NB4 (cell line): Measurements from ENCODE around the gene DNAJC8.

Experiments
- DNase-seq: peaks from one replicate; pipeline ENCODE4 v3.0.0; 2010; ENCODE audit warnings: low read depth
- H3K4me3 ChIP-seq: one replicate; pipeline ENCODE4 v1.5.1; 2011; ENCODE audit warnings: mild to moderate bottlenecking, low read depth, low read length, moderate library complexity
- MYC ChIP-seq: IDR thresholded peaks from 2 replicates; pipeline ENCODE4 v1.6.1; 2011; ENCODE audit warnings: low read depth, low read length
- POLR2A ChIP-seq: IDR thresholded peaks from 2 replicates; pipeline ENCODE4 v1.6.1; 2011; ENCODE audit warnings: mild to moderate bottlenecking; ENCODE audit not compliant: insufficient read length; ENCODE audit errors: extremely low read depth
- TF ChIP-seq, protein P1 (sequence below): IDR thresholded peaks from 2 replicates; pipeline ENCODE4 v1.6.1; 2011; ENCODE audit warnings: low read depth, low read length
- TF ChIP-seq, protein P2 (sequence below): IDR thresholded peaks from one replicate; pipeline ENCODE4 v1.5.1; 2012; ENCODE audit warnings: low read depth, low read length

DNAJC8 gene

DNA sequence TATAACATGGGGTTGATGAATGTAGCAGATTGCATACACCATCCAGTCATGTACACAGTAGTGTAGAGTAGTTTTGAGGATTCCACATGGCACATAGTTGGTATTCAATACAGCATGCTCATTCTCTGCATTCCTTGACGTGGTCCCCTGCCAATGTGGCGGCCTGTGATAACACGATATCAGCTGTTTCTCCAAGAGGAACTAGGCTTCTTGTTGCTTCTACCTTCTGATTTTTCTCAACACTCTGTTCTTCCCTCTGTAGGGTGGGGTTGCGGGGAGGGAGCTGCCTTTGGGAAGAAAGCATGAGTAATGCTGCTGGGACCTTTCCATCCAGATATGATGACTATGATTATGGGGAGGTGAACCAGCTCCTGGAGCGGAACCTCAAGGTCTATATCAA lies 45.9 kb upstream of the DNAJC8 start:
- TF ChIP-seq POLR2A (no peak), MYC (no peak)
- TF ChIP-seq, protein P1, sequence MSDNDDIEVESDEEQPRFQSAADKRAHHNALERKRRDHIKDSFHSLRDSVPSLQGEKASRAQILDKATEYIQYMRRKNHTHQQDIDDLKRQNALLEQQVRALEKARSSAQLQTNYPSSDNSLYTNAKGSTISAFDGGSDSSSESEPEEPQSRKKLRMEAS: no peak
- TF ChIP-seq, protein P2, sequence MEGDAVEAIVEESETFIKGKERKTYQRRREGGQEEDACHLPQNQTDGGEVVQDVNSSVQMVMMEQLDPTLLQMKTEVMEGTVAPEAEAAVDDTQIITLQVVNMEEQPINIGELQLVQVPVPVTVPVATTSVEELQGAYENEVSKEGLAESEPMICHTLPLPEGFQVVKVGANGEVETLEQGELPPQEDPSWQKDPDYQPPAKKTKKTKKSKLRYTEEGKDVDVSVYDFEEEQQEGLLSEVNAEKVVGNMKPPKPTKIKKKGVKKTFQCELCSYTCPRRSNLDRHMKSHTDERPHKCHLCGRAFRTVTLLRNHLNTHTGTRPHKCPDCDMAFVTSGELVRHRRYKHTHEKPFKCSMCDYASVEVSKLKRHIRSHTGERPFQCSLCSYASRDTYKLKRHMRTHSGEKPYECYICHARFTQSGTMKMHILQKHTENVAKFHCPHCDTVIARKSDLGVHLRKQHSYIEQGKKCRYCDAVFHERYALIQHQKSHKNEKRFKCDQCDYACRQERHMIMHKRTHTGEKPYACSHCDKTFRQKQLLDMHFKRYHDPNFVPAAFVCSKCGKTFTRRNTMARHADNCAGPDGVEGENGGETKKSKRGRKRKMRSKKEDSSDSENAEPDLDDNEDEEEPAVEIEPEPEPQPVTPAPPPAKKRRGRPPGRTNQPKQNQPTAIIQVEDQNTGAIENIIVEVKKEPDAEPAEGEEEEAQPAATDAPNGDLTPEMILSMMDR: no peak
- DNase-seq: no peak
- no peak overlapping the region for H3K4me3 ChIP-seq

DNA sequence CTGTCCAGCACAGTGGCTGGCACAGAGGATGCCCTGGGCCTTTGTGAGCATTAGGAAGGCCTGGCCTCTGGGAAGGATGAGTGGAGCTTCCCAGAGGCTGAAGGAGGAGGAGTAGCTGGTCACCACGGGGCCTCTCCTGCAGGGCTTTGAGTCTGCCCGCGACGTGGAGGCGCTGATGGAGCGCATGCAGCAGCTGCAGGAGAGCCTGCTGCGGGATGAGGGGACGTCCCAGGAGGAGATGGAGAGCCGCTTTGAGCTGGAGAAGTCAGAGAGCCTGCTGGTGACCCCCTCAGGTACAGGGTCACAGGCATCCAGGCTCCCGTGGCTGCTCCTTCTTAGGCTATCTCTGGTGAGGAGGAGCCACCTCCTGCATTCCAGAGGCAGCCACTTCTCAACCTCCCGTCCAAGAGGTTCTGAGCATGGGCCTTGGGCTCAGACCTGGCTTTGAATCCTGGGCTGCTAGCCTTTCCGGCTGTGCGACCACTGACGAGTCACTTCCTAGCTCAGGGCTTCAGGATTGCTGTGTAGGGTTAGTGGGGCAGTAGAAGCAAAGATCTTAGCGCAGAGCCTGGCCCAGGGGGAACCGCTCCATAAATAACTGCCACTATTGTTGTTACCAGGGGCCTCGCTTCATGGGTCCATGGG lies 40.5 kb upstream of the DNAJC8 start:
- no peak overlapping the region for H3K4me3 ChIP-seq
- DNase-seq: no peak
- TF ChIP-seq, protein P1: no peak
- no peak for TF ChIP-seq POLR2A
- no peak for TF ChIP-seq MYC
- TF ChIP-seq, protein P2: no peak

DNA sequence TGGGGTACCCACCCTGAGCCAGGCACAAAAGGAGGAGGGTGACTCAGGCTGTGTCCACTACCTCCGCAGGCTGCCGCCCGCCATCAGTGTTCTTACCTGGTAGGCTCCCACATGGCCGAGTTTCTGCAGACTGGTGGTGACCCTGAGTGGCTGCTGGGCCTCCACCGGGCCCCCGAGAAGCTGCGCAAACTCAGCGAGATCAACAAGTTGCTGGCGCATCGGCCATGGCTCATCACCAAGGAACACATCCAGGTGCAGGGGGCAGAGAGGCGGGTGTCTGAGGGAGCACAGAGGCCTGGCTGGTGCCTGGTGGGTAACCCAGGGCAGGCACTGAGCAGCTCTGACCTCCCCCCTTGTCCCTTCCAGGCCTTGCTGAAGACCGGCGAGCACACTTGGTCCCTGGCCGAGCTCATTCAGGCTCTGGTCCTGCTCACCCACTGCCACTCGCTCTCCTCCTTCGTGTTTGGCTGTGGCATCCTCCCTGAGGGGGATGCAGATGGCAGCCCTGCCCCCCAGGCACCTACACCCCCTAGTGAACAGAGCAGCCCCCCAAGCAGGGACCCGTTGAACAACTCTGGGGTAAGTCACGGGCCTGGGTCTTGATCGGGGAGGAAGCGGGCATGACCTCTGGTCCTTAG lies 39.5 kb upstream of the DNAJC8 start:
- DNase-seq: no peak
- no peak overlapping the region for H3K4me3 ChIP-seq
- TF ChIP-seq POLR2A (no peak), MYC (no peak)
- TF ChIP-seq, protein P2: no peak

DNA sequence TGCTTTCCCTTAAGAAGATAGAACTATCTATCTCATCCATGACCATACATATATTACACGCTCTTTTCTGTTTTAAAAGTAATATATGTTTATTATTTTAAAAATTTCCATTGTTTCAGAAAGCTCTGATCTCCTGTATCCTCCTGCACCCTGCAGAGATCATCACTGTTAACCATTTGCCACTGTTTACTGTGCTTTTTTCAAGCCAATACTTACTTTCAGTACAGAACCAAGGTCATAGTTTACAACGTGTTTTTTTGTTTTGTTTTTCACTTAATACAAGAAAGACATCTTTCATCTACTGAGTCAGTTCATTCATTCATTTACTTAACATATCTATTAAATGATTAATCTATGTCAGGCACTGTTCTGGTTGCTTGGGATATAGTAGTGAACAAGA lies 36.7 kb upstream of the DNAJC8 start:
- H3K4me3 ChIP-seq: no peak overlapping the region
- DNase-seq: no peak
- TF ChIP-seq, protein P1: no peak

DNA sequence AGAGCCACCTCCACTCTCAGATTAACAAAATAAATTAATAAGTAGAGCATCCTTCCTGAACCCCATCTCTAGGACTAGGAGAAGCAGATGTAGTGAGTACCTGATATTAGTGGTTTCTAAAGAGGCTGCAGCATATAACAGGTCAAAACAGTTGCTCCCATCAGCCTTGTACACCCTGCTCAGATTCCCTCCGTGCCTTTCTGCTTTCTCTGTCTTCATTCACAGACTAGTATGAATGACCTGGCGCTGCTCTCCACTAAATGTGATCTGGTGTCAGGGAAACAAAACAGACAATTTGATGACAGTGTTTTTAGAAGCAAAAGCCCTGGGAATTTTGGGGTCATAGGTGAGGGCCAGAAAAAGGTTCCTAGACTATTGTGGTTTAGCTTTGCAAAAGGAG lies 34.8 kb upstream of the DNAJC8 start:
- TF ChIP-seq MYC (no peak), POLR2A (no peak)
- TF ChIP-seq, protein P1: no peak
- TF ChIP-seq, protein P2: no peak
- no peak for DNase-seq
- H3K4me3 ChIP-seq: no peak overlapping the region

DNA sequence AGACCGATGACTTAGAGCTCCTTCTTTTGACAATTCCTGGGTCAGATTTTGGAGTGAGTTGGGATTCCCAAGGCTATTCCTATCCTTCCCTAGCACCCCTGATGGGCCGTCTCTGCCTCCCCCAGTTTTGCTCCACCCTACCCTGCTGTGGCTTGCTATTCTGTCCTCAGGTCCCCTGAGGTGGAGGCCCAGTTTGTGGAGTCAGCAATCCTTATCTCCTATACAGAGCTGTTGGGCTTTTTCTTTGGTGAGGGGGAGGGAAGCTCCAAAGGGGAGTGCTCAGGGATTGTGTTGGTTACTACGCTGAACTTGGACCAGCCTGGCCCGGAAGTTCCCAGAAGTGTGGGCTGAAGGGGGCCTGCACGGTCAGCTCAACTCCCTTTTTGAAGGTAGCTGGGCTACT lies 34.1 kb upstream of the DNAJC8 start:
- DNase-seq: no peak
- TF ChIP-seq, protein P2: no peak
- no peak for TF ChIP-seq POLR2A
- TF ChIP-seq, protein P1: no peak
- TF ChIP-seq MYC: no peak
- no peak overlapping the region for H3K4me3 ChIP-seq
